Liver (tissue), 9 donors: ENCODE data around the gene SERPINB8. TPM values are rescaled to one million over a fixed set of nuclear protein-coding genes. Genes with fewer than 3 reads are reported as not detected.
A peak's percentile ranks its signal among the peaks of the same experiment; 100 is the strongest.

ENCODE experiments used
- DNase-seq: peaks from one replicate; pipeline ENCODE4 v3.0.0-alpha.2; 2017; ENCODE audit warnings: low spot score
- H3K27ac ChIP-seq, 2 donors: one replicate each; pipeline ENCODE4 v1.7.0; 2013; ENCODE audit warnings: inconsistent platforms in 2 of 2, low read length in 2 of 2, control low read depth in 1 of 2, low read depth in 1 of 2, mild to moderate bottlenecking in 1 of 2
- H3K27me3 ChIP-seq, 4 donors: one replicate each; pipeline versions ENCODE4 v1.6.1 to v1.7.0; 2013; ENCODE audit warnings: low read length in 3 of 4, inconsistent platforms in 1 of 4, mild to moderate bottlenecking in 1 of 4, moderate library complexity in 1 of 4; ENCODE audit not compliant: control insufficient read depth in 4 of 4, insufficient read depth in 4 of 4
- H3K36me3 ChIP-seq, 4 donors: one replicate each; pipeline versions ENCODE4 v1.6.1 to v1.7.0; 2013; ENCODE audit warnings: low read length in 3 of 4, mild to moderate bottlenecking in 3 of 4, low read depth in 1 of 4, moderate library complexity in 1 of 4; ENCODE audit not compliant: control insufficient read depth in 4 of 4, insufficient read depth in 3 of 4
- H3K4me1 ChIP-seq, 4 donors: one replicate each; pipeline versions ENCODE4 v1.6.1 to v1.7.0; 2013; ENCODE audit warnings: low read length in 3 of 4, mild to moderate bottlenecking in 3 of 4, moderate library complexity in 1 of 4; ENCODE audit not compliant: control insufficient read depth in 4 of 4, insufficient read depth in 4 of 4
- H3K4me3 ChIP-seq, 3 donors: one replicate each; pipeline versions ENCODE4 v1.6.1 to v1.7.0; 2013; ENCODE audit warnings: low read length in 3 of 3, control low read depth in 1 of 3, low read depth in 1 of 3, mild to moderate bottlenecking in 1 of 3
- H3K9ac ChIP-seq, 2 donors: one replicate each; pipeline ENCODE4 v1.7.0; 2013; ENCODE audit warnings: low read length in 2 of 2, mild to moderate bottlenecking in 2 of 2, moderate library complexity in 2 of 2, control low read depth in 1 of 2, low read depth in 1 of 2
- H3K9me3 ChIP-seq, 4 donors: one replicate each; pipeline versions ENCODE4 v1.6.1 to v1.7.0; 2013; ENCODE audit warnings: low read length in 3 of 4; ENCODE audit not compliant: control insufficient read depth in 4 of 4
- ATF3 ChIP-seq: IDR thresholded peaks from 2 replicates; pipeline ENCODE4 v1.6.1; 2016; ENCODE audit warnings: antibody characterized with exemption
- CTCF ChIP-seq: fragments of 150-350 bp; IDR thresholded peaks from 2 replicates; pipeline ENCODE4 v1.5.1; 2017; ENCODE audit warnings: improper control_type of control experiment, low read depth, low read length; ENCODE audit not compliant: missing input control
- EGR1 ChIP-seq, 2 donors: IDR thresholded peaks; 2 replicates each; pipeline ENCODE4 v1.6.1; 2016 to 2018; ENCODE audit warnings: antibody characterized with exemption in 2 of 2, low read depth in 2 of 2
- FOXA1 ChIP-seq: IDR thresholded peaks from 2 replicates; pipeline ENCODE4 v1.6.1; 2016; ENCODE audit warnings: antibody characterized with exemption
- FOXA2 ChIP-seq: IDR thresholded peaks from 2 replicates; pipeline ENCODE4 v1.6.1; 2016; ENCODE audit warnings: antibody characterized with exemption
- GABPA ChIP-seq, 2 donors: IDR thresholded peaks in 1 of 2; conservative IDR thresholded peaks in 1 of 2; 2 replicates each; pipeline ENCODE4 v1.6.1; 2016; ENCODE audit warnings: antibody characterized with exemption in 2 of 2, mild to moderate bottlenecking in 1 of 2, moderate library complexity in 1 of 2
- HNF4A ChIP-seq, 2 donors: conservative IDR thresholded peaks; 2 replicates each; pipeline ENCODE4 v1.6.1; 2016; ENCODE audit warnings: antibody characterized with exemption in 2 of 2, mild to moderate bottlenecking in 2 of 2
- HNF4G ChIP-seq: IDR thresholded peaks from 2 replicates; pipeline ENCODE4 v1.6.1; 2016; ENCODE audit warnings: antibody characterized with exemption
- JUND ChIP-seq, 2 donors: IDR thresholded peaks; 2 replicates each; pipeline ENCODE4 v1.6.1; 2016; ENCODE audit warnings: antibody characterized with exemption in 2 of 2
- MAX ChIP-seq: IDR thresholded peaks from 2 replicates; pipeline ENCODE4 v1.6.1; 2016; ENCODE audit warnings: antibody characterized with exemption
- NR2F2 ChIP-seq: IDR thresholded peaks from 2 replicates; pipeline ENCODE4 v1.6.1; 2016; ENCODE audit warnings: antibody characterized with exemption
- RAD21 ChIP-seq, 2 donors: IDR thresholded peaks; 2 replicates each; pipeline ENCODE4 v1.6.1; 2016; ENCODE audit warnings: antibody characterized with exemption in 2 of 2, mild to moderate bottlenecking in 2 of 2
- REST ChIP-seq: IDR thresholded peaks from 2 replicates; pipeline ENCODE4 v1.6.1; 2016; ENCODE audit warnings: antibody characterized with exemption, mild to moderate bottlenecking
- RXRA ChIP-seq, 2 donors: IDR thresholded peaks; 2 replicates each; pipeline ENCODE4 v1.6.1; 2017 to 2018; ENCODE audit warnings: antibody characterized with exemption in 2 of 2, mild to moderate bottlenecking in 1 of 2
- SP1 ChIP-seq: IDR thresholded peaks from 2 replicates; pipeline ENCODE4 v1.6.1; 2018; ENCODE audit warnings: antibody characterized with exemption, mild to moderate bottlenecking
- TAF1 ChIP-seq: conservative IDR thresholded peaks from 2 replicates; pipeline ENCODE4 v1.6.1; 2016; ENCODE audit warnings: antibody characterized with exemption, mild to moderate bottlenecking
- YY1 ChIP-seq: IDR thresholded peaks from 2 replicates; pipeline ENCODE4 v1.6.1; 2016; ENCODE audit warnings: antibody characterized with exemption, mild to moderate bottlenecking
- ZBTB33 ChIP-seq: IDR thresholded peaks from 2 replicates; pipeline ENCODE4 v1.6.1; 2016; ENCODE audit warnings: antibody characterized with exemption
- WGBS: extraction: QIAGEN DNeasy Blood & Tissue Kit; methylation state at CpG from one replicate; pipeline ENCODE4 v1.1.7; 2013; 5-methylcytosine and 5-hydroxymethylcytosine counted together
- polyA plus RNA-seq, 2 donors: library from polyadenylated mRNA; stranded (reverse) in 1 of 2; unstranded in 1 of 2; fragments of 200-250 nt in 1 of 2; fragments of >200 nt in 1 of 2; fragmentation: Nextera tagmentation in 1 of 2; extraction: Ambion mirVana in 1 of 2; gene quantifications; one replicate each; pipeline versions ENCODE4 v1.2.1 to v1.2.3, GENCODE V29; 2013 to 2015
- total RNA-seq, 2 donors: library from RNA; depleted of rRNA; stranded (reverse); fragments of >200 nt; gene quantifications; one replicate each; pipeline ENCODE4 v1.2.3, GENCODE V29; 2014
- donor health status: healthy.
- donor health status: healthy.
- donor health status: healthy.
- donor health status: healthy.
- donor health status: healthy.

Gene SERPINB8
- total and polyA plus RNA-seq, 4 donors: 2.5 to 8.6 (median 6.7) TPM

GRCh38 chr18:63963615-63964256 is 6.1 kb upstream of the SERPINB8 start:
- no peak overlapping the region for H3K27ac ChIP-seq
- H3K4me3 ChIP-seq: no peak overlapping the region
- no peak for DNase-seq
- 47% methylated on average over 1 of the region's 1 CpG for WGBS
- H3K36me3 ChIP-seq: no peaks in the 10 kb centered on the region
- TF ChIP-seq NR2F2 (no peak), EGR1 (IDR thresholded peaks at IDR 0.05; ENCODE audit: low read depth in 2 of 2) (no peak), FOXA2 (peak; percentile 36), FOXA1 (peak; percentile 43), REST (no peak), RAD21 (IDR thresholded peaks at IDR 0.05) (peak; percentile 92 to 93), RXRA (IDR thresholded peaks at IDR 0.05) (peak; percentile 27 to 57), JUND (IDR thresholded peaks at IDR 0.05) (peak in 1 of 2 donors; percentile 25), SP1 (peak; percentile 45), HNF4A (conservative IDR thresholded peaks at IDR 0.05) (peak; percentile 77 to 91), ATF3 (no peak), GABPA (IDR thresholded peaks at IDR 0.05 in 1 of 2, conservative IDR thresholded peaks at IDR 0.05 in 1 of 2) (no peak), CTCF (peak; percentile 88), HNF4G (peak; percentile 64), YY1 (no peak), TAF1 (no peak), MAX (no peak), ZBTB33 (no peak)
- H3K4me1 ChIP-seq: peaks cover 7 to 23% (median 18%) of the 10 kb centered on the region in 4 donors
- H3K27me3 ChIP-seq: no peaks in the 10 kb centered on the region
- peak overlapping the region in 1 of 2 donors; percentile 11 for H3K9ac ChIP-seq
- H3K9me3 ChIP-seq: no peaks in the 10 kb centered on the region
